ENCODE measurements around the gene MAP2K6. TPM values are rescaled to one million over a fixed set of nuclear protein-coding genes. Genes with fewer than 3 reads are reported as not detected.

Gene MAP2K6
- total RNA-seq, 1 experiment from 2014 or later: 17.7 TPM

DNA sequence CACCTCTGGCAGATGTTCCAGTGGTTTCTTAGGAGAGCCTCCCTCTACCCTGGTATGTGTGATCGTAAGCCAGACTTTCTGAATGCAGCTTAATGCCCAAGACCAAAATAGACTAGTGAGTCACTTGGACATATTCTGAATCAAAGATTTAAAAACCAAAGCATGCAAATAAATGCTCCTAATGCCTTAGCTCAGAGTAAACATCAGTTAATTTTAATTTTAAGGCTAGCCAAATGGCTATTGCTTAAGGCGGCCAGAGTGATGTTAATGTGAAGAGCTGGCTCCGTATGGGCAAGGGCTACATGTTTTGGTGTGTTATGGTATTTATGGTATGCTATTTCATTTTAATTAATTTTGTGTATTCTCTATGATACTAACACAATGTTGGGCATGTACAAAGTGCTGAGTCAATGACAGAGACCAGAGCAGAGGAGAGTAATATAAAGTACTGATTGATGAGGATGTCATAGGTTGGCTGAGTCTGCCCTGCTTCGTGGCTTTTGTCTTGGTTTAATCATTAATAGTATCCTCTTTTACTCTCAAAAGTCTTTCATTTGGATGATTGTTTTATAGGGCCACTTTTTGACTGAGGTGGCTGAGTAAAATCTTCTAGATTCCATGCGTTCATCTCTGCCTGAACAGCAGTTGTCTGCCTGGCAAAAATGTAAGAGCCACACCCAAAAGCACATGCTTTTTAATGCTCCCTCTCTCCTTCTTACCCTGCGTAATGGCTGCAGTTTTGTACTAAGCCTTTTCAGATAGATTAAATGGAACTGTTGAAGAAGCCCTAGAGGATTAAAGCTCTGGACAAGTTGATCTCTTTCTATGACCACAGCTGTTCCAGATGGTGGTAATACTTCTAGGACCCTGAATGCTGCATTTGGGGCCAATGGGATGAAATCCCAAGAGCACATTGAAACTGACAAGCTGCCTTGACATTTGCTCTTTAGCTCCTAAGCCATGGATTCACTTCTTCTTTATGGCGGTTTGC is 59.6 kb downstream of the MAP2K6 start:
- H3K56ac ChIP-seq (ENCODE audit: insufficient read length, low read depth, low read length): no peak overlapping the region
- H3K27ac ChIP-seq (ENCODE audit: insufficient read length, low read depth, low read length): no peak overlapping the region
- H3K4ac ChIP-seq (ENCODE audit: low read depth, low read length): no peak overlapping the region
- no peaks in the 10 kb centered on the region for H3K9me3 ChIP-seq (ENCODE audit: control insufficient read depth, low read depth, low read length)
- H2BK5ac ChIP-seq (ENCODE audit: insufficient read length, low read length): no peak overlapping the region
- no peak overlapping the region for H4K91ac ChIP-seq (ENCODE audit: insufficient read length, low read depth, low read length)
- no peaks in the 10 kb centered on the region for H3K23me2 ChIP-seq (ENCODE audit: insufficient read length, low read depth, low read length, poor library complexity, severe bottlenecking)
- no peaks in the 10 kb centered on the region for H4K20me1 ChIP-seq (ENCODE audit: control insufficient read depth, insufficient read depth, insufficient read length)
- H2BK12ac ChIP-seq (ENCODE audit: insufficient read length, low read depth, low read length): no peak overlapping the region
- H3T11ph ChIP-seq (ENCODE audit: low read length): no peak overlapping the region
- no peak overlapping the region for H3K4me2 ChIP-seq (ENCODE audit: insufficient read depth, insufficient read length, low read length)
- H3K27me3 ChIP-seq (ENCODE audit: insufficient read depth, low read length): no peaks in the 10 kb centered on the region
- Mint-ChIP-seq H3K36me3 (ENCODE audit: insufficient read depth in 1 of 3, low read depth in 3 of 3) (peaks cover 2 to 16% (median 14%) of the 10 kb centered on the region in 3 experiments; a peak in 6 of 7 replicates), H3K9me3 (no peaks in the 10 kb centered on the region; a peak in 1 of 5 replicates), H3K27ac (no peak overlapping the region), H3K4me1 (peaks cover 0 to 4% of the 10 kb centered on the region in 2 experiments; a peak in 2 of 4 replicates), H3K27me3 (ENCODE audit: low read depth) (no peaks in the 10 kb centered on the region), H3K4me3 (no peak overlapping the region)
- no peaks in the 10 kb centered on the region for H3K79me1 ChIP-seq (ENCODE audit: insufficient read depth, low read depth, low read length, poor library complexity, severe bottlenecking)
- no peak for DNase-seq
- WGBS (ENCODE audit: extremely low coverage, insufficient read length, low lambda C conversion rate): no CpG with 5 or more reads among the region's 7 CpGs
- H3K23ac ChIP-seq (ENCODE audit: insufficient read length, low read depth, low read length): no peak overlapping the region
- H3K14ac ChIP-seq (ENCODE audit: insufficient read depth, low read length): no peak overlapping the region
- H2BK120ac ChIP-seq (ENCODE audit: low read depth, low read length, poor library complexity, severe bottlenecking): no peak overlapping the region
- no peak overlapping the region for H3K9ac ChIP-seq (ENCODE audit: extremely low read depth, insufficient read length, low read length)
- no peak overlapping the region for H3K18ac ChIP-seq (ENCODE audit: insufficient read length, low read depth, low read length)
- no peak overlapping the region for H4K5ac ChIP-seq (ENCODE audit: insufficient read length, low read depth, low read length)
- TF ChIP-seq, protein P1, sequence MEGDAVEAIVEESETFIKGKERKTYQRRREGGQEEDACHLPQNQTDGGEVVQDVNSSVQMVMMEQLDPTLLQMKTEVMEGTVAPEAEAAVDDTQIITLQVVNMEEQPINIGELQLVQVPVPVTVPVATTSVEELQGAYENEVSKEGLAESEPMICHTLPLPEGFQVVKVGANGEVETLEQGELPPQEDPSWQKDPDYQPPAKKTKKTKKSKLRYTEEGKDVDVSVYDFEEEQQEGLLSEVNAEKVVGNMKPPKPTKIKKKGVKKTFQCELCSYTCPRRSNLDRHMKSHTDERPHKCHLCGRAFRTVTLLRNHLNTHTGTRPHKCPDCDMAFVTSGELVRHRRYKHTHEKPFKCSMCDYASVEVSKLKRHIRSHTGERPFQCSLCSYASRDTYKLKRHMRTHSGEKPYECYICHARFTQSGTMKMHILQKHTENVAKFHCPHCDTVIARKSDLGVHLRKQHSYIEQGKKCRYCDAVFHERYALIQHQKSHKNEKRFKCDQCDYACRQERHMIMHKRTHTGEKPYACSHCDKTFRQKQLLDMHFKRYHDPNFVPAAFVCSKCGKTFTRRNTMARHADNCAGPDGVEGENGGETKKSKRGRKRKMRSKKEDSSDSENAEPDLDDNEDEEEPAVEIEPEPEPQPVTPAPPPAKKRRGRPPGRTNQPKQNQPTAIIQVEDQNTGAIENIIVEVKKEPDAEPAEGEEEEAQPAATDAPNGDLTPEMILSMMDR (conservative IDR thresholded peaks at IDR 0.05): no peak
- H4K8ac ChIP-seq (replicated peaks; ENCODE audit: insufficient read length, low read depth, low read length): no peak overlapping the region
- H2AK5ac ChIP-seq (ENCODE audit: insufficient read length, low read length): no peak overlapping the region
- no peaks in the 10 kb centered on the region for H3K4me1 ChIP-seq (ENCODE audit: insufficient read depth, low read length)
- H2BK20ac ChIP-seq (ENCODE audit: low read depth, low read length, poor library complexity, severe bottlenecking): no peak overlapping the region
- H3K79me2 ChIP-seq (ENCODE audit: insufficient read depth, low read length): no peaks in the 10 kb centered on the region
- no peak overlapping the region for H2BK15ac ChIP-seq (ENCODE audit: low read depth, low read length)
- no peak overlapping the region for H2AFZ ChIP-seq (ENCODE audit: low read length)
